Measurements from ENCODE around the gene PITRM1.
"Not testable (repeated sequence)": the region's sequence is repeated elsewhere in the genome, so short reads cannot be mapped to it uniquely, and the experiment has no call there.

Gene PITRM1

GRCh38 chr10:3172446-3173170 lies at the start of gene PITRM1:
Gene PITRM1 (minus strand): TSS chr10:3172782. CDS start chr10:3172772, 10 bp downstream.
- peak; percentile 74 for DNase-seq (ENCODE audit: low read depth)

GRCh38 chr10:3222068-3222467 lies 49.5 kb upstream of the PITRM1 start:
- DNase-seq (ENCODE audit: low read depth) = no peak

DNA sequence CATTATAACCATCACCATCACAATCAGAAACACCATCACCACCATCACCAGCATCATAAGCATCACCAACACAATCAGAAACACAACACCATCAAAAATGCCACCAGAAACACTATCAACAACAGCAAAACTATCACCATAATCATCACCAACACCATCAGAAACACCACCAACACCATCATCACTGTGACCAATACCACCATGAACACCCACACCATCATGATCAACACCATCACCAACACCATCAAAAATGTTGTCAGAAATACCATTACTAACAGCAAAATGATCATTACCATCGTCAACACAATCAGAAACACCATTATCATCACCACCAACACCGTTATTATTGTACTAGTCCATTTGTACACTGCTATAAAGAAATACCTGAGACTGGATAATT lies 49.0 kb upstream of the PITRM1 start:
- DNase-seq (ENCODE audit: low read depth) = not testable (repeated sequence)

- no peak for DNase-seq (ENCODE audit: low read depth)
Observed at GRCh38 chr10:3220853-3221252, 48.3 kb upstream of the PITRM1 start.

GRCh38 chr10:3219021-3219628 lies 46.5 kb upstream of the PITRM1 start:
- not testable (repeated sequence) for DNase-seq (ENCODE audit: low read depth)

DNA sequence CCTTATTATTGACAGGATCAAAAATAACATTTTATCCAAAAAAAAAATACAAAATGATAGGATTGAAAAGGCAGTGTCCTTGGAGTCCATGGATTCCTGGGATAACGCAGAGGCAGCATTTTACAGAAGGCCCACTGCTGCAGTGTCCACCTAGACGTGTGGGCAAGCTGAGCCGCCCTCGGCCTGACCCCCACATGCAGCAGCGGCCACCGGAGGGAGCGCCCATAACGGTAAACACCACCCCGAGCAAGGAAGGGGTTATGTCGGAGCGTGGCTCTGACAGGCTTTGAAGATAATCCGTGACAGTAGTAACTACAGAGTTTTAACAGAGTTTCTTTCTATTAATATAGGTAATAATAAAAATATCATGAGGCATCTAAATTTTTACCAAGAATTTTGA lies 45.3 kb upstream of the PITRM1 start:
- DNase-seq (ENCODE audit: low read depth) = no peak

DNA sequence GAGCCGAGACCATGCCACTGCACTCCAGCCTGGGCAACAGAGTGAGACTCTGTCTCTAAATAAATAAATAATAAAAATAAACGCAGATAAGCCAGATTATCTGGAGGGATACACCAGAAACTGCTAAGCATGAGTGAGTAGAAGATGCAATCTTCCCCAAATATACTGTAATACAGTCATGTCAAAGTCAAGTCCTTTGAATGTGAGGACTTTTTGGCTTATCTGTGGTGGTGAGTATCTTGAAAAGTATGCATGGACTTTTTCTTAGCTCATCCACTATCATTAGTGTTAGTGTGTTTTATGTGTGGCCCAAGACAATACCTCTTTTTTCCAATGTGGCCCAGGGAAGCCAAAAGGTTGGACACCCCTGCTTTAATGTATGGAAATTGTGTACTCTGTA lies 44.7 kb upstream of the PITRM1 start:
- DNase-seq (ENCODE audit: low read depth) = no peak

DNA sequence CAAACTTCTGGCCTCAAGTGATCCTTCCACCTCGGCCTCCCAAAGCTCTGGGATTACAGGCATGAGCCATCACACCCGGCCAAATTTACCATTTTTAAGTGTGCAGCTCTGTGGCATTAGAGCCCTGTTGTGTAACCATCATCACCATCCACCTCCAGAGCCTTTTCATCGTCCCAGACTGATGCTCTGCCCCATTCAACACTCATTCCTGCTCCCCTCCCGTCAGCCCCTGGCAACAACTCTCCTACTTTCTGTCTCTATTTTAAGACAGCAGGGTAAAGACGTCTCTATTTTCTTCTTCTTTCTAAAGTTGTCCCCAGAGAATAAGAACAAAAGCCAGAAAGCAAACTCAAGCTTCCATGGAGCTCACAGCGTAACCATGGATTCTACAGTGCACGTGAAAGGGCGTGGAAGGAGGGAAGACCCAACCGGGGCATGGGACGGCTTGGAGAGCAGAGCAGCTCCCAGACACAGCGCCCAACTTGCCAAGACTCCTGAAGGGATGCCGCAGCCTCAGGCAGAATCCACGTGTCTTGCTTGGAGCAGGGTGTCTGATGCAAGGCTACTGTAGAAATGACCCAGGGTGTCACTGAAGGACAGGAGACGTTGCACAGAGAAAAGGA lies 42.7 kb upstream of the PITRM1 start:
- no peak for DNase-seq (ENCODE audit: low read depth)

DNA sequence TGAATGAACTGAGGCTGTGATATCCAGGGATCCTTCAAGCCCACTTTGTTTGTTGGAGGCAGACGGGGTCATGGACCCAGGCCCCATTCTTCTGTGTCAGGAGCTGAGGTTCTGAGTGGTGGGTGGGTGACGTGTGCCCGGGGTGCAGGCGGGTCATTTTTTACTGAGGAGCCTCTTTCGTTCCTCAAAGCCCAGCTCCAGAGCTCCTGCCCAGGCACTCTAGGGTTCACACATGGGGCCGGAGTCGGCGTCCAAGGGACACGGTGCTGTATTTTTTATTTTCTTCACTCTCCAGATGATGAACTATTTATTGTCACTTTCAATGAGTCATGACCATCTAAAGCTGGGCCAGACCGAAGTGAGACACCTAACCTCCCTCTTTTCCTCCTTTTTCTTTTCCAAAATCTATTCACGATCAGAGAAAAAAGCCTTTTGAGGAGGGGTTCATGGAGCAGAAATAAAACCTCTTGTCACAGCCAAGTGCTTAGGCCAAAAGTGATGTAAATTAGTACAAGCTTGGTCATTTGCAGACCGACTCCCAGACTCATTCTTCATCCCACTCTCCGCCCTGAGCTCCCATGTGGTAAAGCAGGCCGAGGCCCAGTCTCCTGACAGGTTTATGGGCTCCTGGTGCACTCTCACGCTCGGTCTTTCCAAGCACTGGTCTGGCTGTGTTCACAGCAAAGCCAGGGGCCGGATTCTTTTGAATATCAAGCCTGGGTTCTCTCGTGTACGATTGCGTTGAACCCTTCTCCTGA lies 41.4 kb upstream of the PITRM1 start:
- no peak for DNase-seq (ENCODE audit: low read depth)

- no peak for DNase-seq (ENCODE audit: low read depth)
Observed at GRCh38 chr10:3213208-3213607, 40.6 kb upstream of the PITRM1 start.

DNA sequence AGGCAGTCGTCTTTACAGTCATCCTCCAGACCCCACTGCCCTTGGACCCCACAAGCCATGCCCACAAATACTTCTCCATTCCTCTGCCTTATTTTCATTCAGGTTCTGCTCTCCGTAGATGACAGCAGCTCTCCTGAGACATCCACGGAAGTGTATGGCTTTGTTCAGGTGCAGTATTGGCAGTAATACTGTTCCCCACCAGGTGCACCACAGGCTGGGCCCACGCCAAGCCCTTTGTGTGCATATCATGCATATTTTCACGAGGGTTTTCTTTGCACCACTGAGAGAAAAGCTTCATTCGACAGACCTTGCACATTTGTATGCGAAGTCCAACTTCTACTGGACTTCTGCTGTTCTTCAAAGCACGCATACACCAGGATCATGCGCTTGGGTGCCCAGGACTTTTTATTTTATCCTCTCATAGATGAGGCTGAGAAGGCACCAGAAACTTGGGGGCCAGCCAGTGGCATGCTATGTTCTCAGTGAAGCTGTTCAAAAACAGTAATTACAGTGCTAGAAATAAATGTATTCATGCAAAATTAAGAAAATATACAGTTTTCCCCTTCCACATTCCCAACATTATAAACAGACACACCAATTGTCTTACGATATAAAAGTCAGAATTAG lies 37.8 kb upstream of the PITRM1 start:
- no peak for DNase-seq (ENCODE audit: low read depth)

DNA sequence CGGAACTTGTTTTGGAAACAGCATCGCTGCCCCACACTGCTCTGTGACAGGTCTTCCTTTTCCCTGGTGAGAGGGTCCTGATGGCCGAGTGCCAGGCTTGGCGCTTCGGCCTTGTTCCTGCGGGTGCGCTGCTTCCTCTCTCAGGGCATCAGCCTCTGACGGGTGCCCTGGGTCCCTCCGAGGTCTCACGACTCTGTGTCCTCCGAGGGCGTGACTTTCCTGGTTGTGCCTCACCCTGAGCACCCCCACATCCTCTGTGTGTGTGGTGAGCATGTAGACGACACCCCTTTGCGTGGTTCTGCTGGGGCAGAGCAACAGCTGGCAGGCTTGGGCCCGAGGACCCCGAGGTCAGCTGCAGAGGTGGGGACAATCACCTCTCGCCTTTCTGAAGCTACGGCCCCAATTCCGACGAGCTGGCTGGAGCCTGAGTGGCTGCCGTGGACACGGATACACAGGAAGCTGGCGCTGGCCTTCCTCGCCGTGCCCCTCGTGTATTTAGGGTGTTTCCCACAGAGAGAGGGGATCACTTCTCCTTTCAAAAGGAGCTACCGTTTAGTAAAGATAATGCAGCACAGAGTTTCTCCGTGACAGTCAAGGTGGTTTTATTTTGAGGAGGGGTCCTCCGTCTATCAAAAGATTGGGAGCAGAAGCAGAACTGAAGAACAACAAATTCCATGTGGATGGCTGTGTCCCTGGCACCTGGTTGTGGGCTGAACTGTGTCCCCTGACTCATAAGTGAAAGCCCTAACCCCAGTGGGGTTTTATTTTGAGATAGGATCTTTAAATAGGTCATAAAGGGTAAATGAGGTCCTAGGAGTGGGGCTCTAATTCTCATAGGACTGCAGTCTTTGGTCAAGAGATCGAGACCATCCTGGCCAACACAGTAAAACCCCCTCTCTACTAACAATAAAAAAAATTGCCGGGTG lies 36.2 kb upstream of the PITRM1 start:
- DNase-seq (ENCODE audit: low read depth) = no peak

DNA sequence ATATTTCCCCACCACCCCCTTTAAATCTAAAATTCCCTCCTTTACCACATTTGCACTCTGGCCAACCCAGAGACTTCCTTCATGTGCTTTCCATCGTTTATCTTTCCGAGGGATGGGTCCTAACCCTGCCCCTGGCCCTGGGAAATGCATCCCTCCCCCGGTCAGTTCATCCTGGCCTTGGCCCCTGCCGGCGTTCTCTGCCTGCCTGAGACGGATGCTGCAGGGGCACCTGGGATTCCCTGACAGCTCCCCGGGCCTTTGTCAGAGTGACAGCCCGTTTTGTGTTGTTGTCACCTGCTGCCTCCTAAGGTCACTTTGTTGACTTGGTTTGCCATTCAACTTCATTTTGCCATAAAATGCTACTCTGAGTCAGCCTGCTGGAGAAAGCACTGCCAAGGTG lies 34.8 kb upstream of the PITRM1 start:
- no peak for DNase-seq (ENCODE audit: low read depth)

GRCh38 chr10:3206511-3207157 lies 34.1 kb upstream of the PITRM1 start:
- no peak for DNase-seq (ENCODE audit: low read depth)

GRCh38 chr10:3203972-3204371 lies 31.4 kb upstream of the PITRM1 start:
- no peak for DNase-seq (ENCODE audit: low read depth)

GRCh38 chr10:3203016-3203811 lies 30.6 kb upstream of the PITRM1 start:
- DNase-seq (ENCODE audit: low read depth) = no peak

- DNase-seq (ENCODE audit: low read depth) = no peak
Observed at GRCh38 chr10:3201796-3202195, 29.2 kb upstream of the PITRM1 start.

DNA sequence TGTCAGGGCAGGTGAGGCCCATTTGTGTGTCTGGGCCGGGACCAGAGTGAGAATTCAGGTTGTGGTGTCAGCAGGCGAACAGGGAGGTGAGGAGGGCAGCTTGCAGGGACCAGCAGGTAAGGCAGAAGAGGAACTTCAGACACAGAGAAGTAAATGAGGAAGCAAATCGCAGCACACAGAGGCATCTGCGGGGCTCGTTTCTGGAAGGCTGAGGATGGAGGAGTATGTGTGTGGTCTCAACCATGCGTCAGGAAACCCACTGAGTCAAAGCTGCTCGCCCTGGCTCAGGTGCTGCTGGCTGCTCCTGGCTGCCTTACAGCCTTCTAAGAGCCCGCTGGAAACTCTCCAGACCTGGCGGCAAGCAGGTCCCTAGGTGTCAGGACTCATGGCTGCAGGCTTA lies 26.9 kb upstream of the PITRM1 start:
- no peak for DNase-seq (ENCODE audit: low read depth)

GRCh38 chr10:3198900-3199299 lies 26.3 kb upstream of the PITRM1 start:
- DNase-seq (ENCODE audit: low read depth) = no peak

Data from HS-5 (cell line).